ENCODE data around the gene KCNH6. TPM values are rescaled to one million over a fixed set of nuclear protein-coding genes. Genes with fewer than 3 reads are reported as not detected.
A peak's percentile ranks its signal among the peaks of the same experiment; 100 is the strongest.

The KCNH6 gene
- total RNA-seq, 2 experiments from 2014 or later: not detected

- ATAC-seq (ENCODE audit: poor library complexity): no peak
- no peak overlapping the region for H3K27ac ChIP-seq (ENCODE audit: low read depth in 1 of 2, low read length in 2 of 2)
- no peak overlapping the region for H3K4me3 Mint-ChIP-seq
- DNase-seq: peak in 1 of 14 experiments; percentile 28
- no peaks in the 10 kb centered on the region for H3K9me3 ChIP-seq (ENCODE audit: control insufficient read depth in 1 of 2, insufficient read depth in 1 of 2, low read length in 2 of 2)
- intact Hi-C loops (cut with DNase I, micrococcal nuclease): loop anchor here in 1 of 2 experiments (5.0 kb wide), 1 partner anchor 102 kb away; no protein-coding TSS in a partner anchor
- CTCF ChIA-PET: no interaction called here
- no peak overlapping the region for H3K4me3 ChIP-seq (ENCODE audit: low read length)
- no peak for TF ChIP-seq CTCF (IDR thresholded peaks at IDR 0.05)
- H3K9me3 Mint-ChIP-seq: no peaks in the 10 kb centered on the region
- peaks cover 0 to 3% of the 10 kb centered on the region in 2 experiments for H3K27me3 ChIP-seq (ENCODE audit: control insufficient read depth in 1 of 2, insufficient read depth in 2 of 2, low read length in 2 of 2)
- peaks cover 10% of the 10 kb centered on the region for H3K4me1 ChIP-seq (ENCODE audit: insufficient read depth, low read length)
- POLR2A ChIA-PET: interaction anchor here (0.8 kb wide), 1 partner anchor 77 kb away, joined by 3 read pairs; the partner anchor contains the start of gene MAP3K3
- H3K27me3 Mint-ChIP-seq: peaks cover 11% of the 10 kb centered on the region
- no peaks in the 10 kb centered on the region for H3K36me3 Mint-ChIP-seq (ENCODE audit: low read depth)
- peaks cover 2% of the 10 kb centered on the region for H3K4me1 Mint-ChIP-seq (ENCODE audit: low read depth)
- no peaks in the 10 kb centered on the region for H3K36me3 ChIP-seq (ENCODE audit: insufficient read depth, low read length)
- no peak overlapping the region for H3K27ac Mint-ChIP-seq
Observed at GRCh38 chr17:63544467-63545301, 21.5 kb downstream of the KCNH6 start.

- no peak overlapping the region for H3K4me3 Mint-ChIP-seq
- Histone ChIP-seq H3K36me3 (ENCODE audit: insufficient read depth, low read length) (no peaks in the 10 kb centered on the region), H3K9me3 (ENCODE audit: control insufficient read depth in 1 of 2, insufficient read depth in 1 of 2, low read length in 2 of 2) (no peaks in the 10 kb centered on the region), H3K4me1 (ENCODE audit: insufficient read depth, low read length) (peaks cover 12% of the 10 kb centered on the region), H3K27ac (ENCODE audit: low read depth in 1 of 2, low read length in 2 of 2) (no peak overlapping the region), H3K27me3 (ENCODE audit: control insufficient read depth in 1 of 2, insufficient read depth in 2 of 2, low read length in 2 of 2) (no peaks in the 10 kb centered on the region), H3K4me3 (ENCODE audit: low read length) (no peak overlapping the region)
- no peak overlapping the region for H3K27ac Mint-ChIP-seq
- peaks cover 15% of the 10 kb centered on the region for H3K4me1 Mint-ChIP-seq (ENCODE audit: low read depth)
- intact Hi-C loops (cut with DNase I, micrococcal nuclease): loop anchor here in 1 of 2 experiments (5.0 kb wide), 1 partner anchor 104 kb away; no protein-coding TSS in a partner anchor
- H3K9me3 Mint-ChIP-seq: no peaks in the 10 kb centered on the region
- no peak for TF ChIP-seq CTCF (IDR thresholded peaks at IDR 0.05)
- peaks cover 14% of the 10 kb centered on the region for H3K36me3 Mint-ChIP-seq (ENCODE audit: low read depth)
- H3K27me3 Mint-ChIP-seq: no peaks in the 10 kb centered on the region
- ATAC-seq (ENCODE audit: poor library complexity) (no peak), DNase-seq (no peak)
- POLR2A ChIA-PET: no interaction called here
- CTCF ChIA-PET: no interaction called here
Observed at GRCh38 chr17:63546308-63547082, 23.3 kb downstream of the KCNH6 start.

GRCh38 chr17:63547083-63547523, 23.9 kb downstream of the KCNH6 start:
- ChIA-PET CTCF (no interaction called here), POLR2A (no interaction called here)
- no peak for TF ChIP-seq CTCF (IDR thresholded peaks at IDR 0.05)
- Histone ChIP-seq H3K36me3 (ENCODE audit: insufficient read depth, low read length) (no peaks in the 10 kb centered on the region), H3K27me3 (ENCODE audit: control insufficient read depth in 1 of 2, insufficient read depth in 2 of 2, low read length in 2 of 2) (no peaks in the 10 kb centered on the region), H3K27ac (ENCODE audit: low read depth in 1 of 2, low read length in 2 of 2) (no peak overlapping the region), H3K4me3 (ENCODE audit: low read length) (no peak overlapping the region), H3K4me1 (ENCODE audit: insufficient read depth, low read length) (peaks cover 18% of the 10 kb centered on the region), H3K9me3 (ENCODE audit: control insufficient read depth in 1 of 2, insufficient read depth in 1 of 2, low read length in 2 of 2) (no peaks in the 10 kb centered on the region)
- Mint-ChIP-seq H3K27ac (no peak overlapping the region), H3K4me1 (ENCODE audit: low read depth) (peaks cover 21% of the 10 kb centered on the region), H3K4me3 (peak overlapping the region; percentile 6), H3K27me3 (no peaks in the 10 kb centered on the region), H3K36me3 (ENCODE audit: low read depth) (peaks cover 18% of the 10 kb centered on the region), H3K9me3 (no peaks in the 10 kb centered on the region)
- intact Hi-C loops (cut with DNase I, micrococcal nuclease): loop anchor here in 1 of 2 experiments (5.0 kb wide), 1 partner anchor 105 kb away; no protein-coding TSS in a partner anchor
- ATAC-seq (ENCODE audit: poor library complexity): no peak
- DNase-seq: no peak

Data from CD4-positive, alpha-beta T cell (primary cell).